ENCODE measurements around the gene GSK3B. TPM values are rescaled to one million over a fixed set of nuclear protein-coding genes. Genes with fewer than 3 reads are reported as not detected.

The GSK3B gene
- total and polyA plus RNA-seq, 2 experiments from 2014 or later: 29.0 to 45.3 TPM

DNA sequence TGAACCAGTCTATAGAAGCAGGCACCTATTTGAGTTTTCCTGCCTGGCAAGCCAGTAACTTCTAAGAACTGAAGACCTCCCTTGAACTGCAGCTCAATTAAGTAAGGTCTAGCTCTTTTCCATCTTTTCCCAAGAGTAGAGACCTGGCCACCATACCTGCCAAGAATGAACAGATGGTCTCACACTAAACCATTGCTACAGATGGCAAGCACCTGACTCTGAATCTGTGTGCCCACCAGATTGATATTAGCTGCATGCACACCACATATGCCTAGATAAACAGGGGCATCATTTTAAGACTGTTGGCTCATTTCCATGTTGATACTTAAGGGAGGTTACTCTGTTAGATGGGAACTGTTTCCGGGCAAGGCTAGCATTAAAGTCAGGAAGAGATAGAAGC, 34.8 kb upstream of the GSK3B start:
- no peaks in the 10 kb centered on the region for H4K20me1 ChIP-seq (replicated peaks; ENCODE audit: insufficient read depth)
- no peak overlapping the region for H3K4me2 ChIP-seq
- peaks cover 13% of the 10 kb centered on the region; the same call in 2 of the 3 replicates for H3K4me1 Mint-ChIP-seq
- no peak overlapping the region for H2AFZ ChIP-seq
- DNase-seq (ENCODE audit: low spot score) (no peak), ATAC-seq (no peak)
- no peaks in the 10 kb centered on the region for H3F3A ChIP-seq (replicated peaks; ENCODE audit: low read depth)
- no peaks in the 10 kb centered on the region for H3K36me3 ChIP-seq (ENCODE audit: insufficient read depth)
- H3K4me1 ChIP-seq (ENCODE audit: insufficient read depth): 0 out of 2 replicates have a peak, but pooled peaks cover 4% of the 10 kb centered on the region
- H3K27ac ChIP-seq (ENCODE audit: low read depth): no peak overlapping the region
- H3K27me3 ChIP-seq (ENCODE audit: insufficient read depth): no peaks in the 10 kb centered on the region
- H3K4me3 ChIP-seq: no peak overlapping the region
- no peaks in the 10 kb centered on the region for H3K79me2 ChIP-seq (replicated peaks; ENCODE audit: insufficient read depth)
- peaks cover 1% of the 10 kb centered on the region for H3K27me3 Mint-ChIP-seq (ENCODE audit: insufficient read depth, low read depth, poor library complexity)
- H3K9me3 Mint-ChIP-seq: no peaks in the 10 kb centered on the region
- no peaks in the 10 kb centered on the region; the same call in 2 of the 3 replicates for H3K36me3 Mint-ChIP-seq (ENCODE audit: low read depth)
- H3K4me3 Mint-ChIP-seq: no peak overlapping the region
- H3K9me2 ChIP-seq (ENCODE audit: insufficient read depth): no peaks in the 10 kb centered on the region
- no peak overlapping the region for H3K27ac Mint-ChIP-seq
- TF ChIP-seq ZNF331 (CRISPR knock-in tag; IDR thresholded peaks at IDR 0.05; ENCODE audit: low read depth): no peak
- TF ChIP-seq, protein P1, sequence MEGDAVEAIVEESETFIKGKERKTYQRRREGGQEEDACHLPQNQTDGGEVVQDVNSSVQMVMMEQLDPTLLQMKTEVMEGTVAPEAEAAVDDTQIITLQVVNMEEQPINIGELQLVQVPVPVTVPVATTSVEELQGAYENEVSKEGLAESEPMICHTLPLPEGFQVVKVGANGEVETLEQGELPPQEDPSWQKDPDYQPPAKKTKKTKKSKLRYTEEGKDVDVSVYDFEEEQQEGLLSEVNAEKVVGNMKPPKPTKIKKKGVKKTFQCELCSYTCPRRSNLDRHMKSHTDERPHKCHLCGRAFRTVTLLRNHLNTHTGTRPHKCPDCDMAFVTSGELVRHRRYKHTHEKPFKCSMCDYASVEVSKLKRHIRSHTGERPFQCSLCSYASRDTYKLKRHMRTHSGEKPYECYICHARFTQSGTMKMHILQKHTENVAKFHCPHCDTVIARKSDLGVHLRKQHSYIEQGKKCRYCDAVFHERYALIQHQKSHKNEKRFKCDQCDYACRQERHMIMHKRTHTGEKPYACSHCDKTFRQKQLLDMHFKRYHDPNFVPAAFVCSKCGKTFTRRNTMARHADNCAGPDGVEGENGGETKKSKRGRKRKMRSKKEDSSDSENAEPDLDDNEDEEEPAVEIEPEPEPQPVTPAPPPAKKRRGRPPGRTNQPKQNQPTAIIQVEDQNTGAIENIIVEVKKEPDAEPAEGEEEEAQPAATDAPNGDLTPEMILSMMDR (conservative IDR thresholded peaks at IDR 0.05; ENCODE audit: low read depth in 2 of 2): no peak
- no peak for TF ChIP-seq ZNF114 (CRISPR knock-in tag; IDR thresholded peaks at IDR 0.05)
- no peak for TF ChIP-seq JUNB (IDR thresholded peaks at IDR 0.05; ENCODE audit: unreplicated experiment)
- TF ChIP-seq, protein P2, sequence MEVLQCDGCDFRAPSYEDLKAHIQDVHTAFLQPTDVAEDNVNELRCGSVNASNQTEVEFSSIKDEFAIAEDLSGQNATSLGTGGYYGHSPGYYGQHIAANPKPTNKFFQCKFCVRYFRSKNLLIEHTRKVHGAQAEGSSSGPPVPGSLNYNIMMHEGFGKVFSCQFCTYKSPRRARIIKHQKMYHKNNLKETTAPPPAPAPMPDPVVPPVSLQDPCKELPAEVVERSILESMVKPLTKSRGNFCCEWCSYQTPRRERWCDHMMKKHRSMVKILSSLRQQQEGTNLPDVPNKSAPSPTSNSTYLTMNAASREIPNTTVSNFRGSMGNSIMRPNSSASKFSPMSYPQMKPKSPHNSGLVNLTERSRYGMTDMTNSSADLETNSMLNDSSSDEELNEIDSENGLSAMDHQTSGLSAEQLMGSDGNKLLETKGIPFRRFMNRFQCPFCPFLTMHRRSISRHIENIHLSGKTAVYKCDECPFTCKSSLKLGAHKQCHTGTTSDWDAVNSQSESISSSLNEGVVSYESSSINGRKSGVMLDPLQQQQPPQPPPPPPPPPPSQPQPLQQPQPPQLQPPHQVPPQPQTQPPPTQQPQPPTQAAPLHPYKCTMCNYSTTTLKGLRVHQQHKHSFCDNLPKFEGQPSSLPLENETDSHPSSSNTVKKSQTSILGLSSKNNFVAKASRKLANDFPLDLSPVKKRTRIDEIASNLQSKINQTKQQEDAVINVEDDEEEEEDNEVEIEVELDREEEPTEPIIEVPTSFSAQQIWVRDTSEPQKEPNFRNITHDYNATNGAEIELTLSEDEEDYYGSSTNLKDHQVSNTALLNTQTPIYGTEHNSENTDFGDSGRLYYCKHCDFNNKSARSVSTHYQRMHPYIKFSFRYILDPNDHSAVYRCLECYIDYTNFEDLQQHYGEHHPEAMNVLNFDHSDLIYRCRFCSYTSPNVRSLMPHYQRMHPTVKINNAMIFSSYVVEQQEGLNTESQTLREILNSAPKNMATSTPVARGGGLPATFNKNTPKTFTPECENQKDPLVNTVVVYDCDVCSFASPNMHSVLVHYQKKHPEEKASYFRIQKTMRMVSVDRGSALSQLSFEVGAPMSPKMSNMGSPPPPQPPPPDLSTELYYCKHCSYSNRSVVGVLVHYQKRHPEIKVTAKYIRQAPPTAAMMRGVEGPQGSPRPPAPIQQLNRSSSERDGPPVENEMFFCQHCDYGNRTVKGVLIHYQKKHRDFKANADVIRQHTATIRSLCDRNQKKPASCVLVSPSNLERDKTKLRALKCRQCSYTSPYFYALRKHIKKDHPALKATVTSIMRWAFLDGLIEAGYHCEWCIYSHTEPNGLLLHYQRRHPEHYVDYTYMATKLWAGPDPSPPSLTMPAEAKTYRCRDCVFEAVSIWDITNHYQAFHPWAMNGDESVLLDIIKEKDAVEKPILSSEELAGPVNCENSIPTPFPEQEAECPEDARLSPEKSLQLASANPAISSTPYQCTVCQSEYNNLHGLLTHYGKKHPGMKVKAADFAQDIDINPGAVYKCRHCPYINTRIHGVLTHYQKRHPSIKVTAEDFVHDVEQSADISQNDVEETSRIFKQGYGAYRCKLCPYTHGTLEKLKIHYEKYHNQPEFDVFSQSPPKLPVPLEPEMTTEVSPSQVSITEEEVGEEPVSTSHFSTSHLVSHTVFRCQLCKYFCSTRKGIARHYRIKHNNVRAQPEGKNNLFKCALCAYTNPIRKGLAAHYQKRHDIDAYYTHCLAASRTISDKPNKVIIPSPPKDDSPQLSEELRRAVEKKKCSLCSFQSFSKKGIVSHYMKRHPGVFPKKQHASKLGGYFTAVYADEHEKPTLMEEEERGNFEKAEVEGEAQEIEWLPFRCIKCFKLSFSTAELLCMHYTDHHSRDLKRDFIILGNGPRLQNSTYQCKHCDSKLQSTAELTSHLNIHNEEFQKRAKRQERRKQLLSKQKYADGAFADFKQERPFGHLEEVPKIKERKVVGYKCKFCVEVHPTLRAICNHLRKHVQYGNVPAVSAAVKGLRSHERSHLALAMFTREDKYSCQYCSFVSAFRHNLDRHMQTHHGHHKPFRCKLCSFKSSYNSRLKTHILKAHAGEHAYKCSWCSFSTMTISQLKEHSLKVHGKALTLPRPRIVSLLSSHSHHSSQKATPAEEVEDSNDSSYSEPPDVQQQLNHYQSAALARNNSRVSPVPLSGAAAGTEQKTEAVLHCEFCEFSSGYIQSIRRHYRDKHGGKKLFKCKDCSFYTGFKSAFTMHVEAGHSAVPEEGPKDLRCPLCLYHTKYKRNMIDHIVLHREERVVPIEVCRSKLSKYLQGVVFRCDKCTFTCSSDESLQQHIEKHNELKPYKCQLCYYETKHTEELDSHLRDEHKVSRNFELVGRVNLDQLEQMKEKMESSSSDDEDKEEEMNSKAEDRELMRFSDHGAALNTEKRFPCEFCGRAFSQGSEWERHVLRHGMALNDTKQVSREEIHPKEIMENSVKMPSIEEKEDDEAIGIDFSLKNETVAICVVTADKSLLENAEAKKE (CRISPR knock-in tag; IDR thresholded peaks at IDR 0.05): no peak
- TF ChIP-seq, protein P3, sequence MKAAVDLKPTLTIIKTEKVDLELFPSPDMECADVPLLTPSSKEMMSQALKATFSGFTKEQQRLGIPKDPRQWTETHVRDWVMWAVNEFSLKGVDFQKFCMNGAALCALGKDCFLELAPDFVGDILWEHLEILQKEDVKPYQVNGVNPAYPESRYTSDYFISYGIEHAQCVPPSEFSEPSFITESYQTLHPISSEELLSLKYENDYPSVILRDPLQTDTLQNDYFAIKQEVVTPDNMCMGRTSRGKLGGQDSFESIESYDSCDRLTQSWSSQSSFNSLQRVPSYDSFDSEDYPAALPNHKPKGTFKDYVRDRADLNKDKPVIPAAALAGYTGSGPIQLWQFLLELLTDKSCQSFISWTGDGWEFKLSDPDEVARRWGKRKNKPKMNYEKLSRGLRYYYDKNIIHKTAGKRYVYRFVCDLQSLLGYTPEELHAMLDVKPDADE (IDR thresholded peaks at IDR 0.05): no peak
- no peak for TF ChIP-seq NANOG (IDR thresholded peaks at IDR 0.05; ENCODE audit: borderline replicate concordance)

All from GM23338 (cell line).